ENCODE results near the gene ACAP3.

The ACAP3 gene

DNA sequence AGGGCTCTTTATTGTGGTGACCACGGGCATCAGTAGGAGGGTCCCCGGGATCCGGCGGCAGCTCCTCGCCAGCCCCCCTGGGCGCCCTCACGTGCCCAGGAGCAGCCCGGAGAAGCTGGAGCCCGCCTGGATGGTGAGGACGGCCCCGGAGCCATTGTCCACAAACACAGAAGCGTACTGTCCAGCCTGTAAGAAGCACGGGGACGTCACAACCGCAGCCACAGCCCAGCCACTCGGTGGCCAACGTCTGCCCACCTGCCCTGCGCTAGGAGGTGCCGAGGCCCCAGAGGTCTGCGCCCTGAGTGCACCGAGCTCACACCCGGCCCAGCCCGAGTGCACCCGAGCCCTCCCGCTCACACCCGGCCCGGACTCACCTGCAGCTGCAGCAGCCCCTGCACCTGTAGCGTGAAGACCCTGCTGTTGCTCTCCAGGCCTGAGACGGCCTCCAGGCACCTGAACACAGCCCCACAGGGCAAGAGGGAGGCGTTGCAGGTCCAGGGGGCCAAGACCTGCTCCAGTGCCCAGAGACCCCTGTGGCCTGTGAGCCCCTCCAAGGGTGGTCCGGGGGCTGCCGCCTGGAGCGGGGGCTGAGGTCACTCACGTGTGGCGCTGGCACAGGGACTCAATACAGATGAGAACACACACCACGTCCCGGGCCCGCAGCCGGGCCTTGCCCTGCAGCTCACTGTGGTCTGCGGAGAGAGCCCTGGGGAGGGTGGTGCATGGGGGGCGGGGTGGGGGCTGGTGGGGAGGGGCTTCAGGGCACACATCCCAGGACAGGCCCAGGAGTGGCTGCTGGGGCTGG lies 65.1 kb downstream of the ACAP3 start:
- DNase-seq: no peak

Data from hematopoietic multipotent progenitor cell treated with erythropoietin and hydrocortisone succinate and interleukin-3 and kit ligand, for 8 days (in vitro differentiated cells).